TTC549 (cell line): Measurements from ENCODE around the gene NCF1.
"Not testable (repeated sequence)": the region's sequence is repeated elsewhere in the genome, so short reads cannot be mapped to it uniquely, and the experiment has no call there.

Experiments
- FAIRE-seq: peaks from 2 replicates; lab custom pipeline; 2012; peaks lifted over from hg19 to GRCh38; lab: Jason Lieb, UNC

Gene NCF1

DNA sequence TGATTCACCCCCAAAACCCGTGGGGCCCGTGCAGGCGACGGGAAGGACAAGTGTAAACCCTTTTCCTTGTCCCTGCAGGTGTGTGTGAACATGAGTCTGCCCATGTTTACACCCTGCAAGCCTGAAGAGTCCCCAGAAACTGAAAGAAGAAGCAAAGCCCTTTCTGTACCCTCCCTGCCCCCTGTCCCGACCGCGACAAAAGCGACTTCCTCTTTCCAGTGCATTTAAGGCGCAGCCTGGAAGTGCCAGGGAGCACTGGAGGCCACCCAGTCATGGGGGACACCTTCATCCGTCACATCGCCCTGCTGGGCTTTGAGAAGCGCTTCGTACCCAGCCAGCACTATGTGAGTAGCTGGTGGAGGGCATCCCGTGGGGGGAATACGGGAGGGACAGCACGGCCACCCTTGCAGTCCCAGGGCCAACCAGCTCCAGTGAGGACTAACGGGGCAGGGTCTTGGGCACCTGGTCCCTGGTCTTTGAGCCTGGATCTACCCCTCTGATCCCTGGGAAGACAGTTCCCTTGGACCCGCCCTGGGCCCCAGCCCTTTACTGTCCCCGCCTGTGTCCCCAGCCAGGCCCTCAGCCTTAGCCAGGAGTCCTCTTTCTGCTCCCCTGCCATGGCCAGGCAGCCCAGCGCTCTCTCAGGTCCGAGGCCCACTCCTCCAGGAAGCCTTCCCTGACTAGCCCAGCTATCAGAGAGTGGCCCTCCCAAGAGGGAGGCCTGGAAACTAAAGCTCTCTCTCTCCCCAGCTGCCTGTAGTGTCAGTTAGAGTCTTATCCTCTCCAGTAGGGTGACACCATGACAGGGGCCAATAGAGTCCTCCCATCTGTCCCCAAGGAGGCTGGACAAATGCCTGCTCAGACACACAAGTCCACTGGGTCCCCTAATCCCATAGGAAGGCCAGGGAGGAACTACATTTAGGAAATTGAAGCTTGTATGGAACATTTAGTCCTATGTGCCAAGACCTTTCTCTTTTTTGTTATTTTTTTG lies at the start of gene NCF1:
TSS of gene NCF1 (plus strand) at position 252 of the 991 bp plus-strand sequence. CDS start at position 273, 21 bp downstream.
- FAIRE-seq: not testable (repeated sequence)

DNA sequence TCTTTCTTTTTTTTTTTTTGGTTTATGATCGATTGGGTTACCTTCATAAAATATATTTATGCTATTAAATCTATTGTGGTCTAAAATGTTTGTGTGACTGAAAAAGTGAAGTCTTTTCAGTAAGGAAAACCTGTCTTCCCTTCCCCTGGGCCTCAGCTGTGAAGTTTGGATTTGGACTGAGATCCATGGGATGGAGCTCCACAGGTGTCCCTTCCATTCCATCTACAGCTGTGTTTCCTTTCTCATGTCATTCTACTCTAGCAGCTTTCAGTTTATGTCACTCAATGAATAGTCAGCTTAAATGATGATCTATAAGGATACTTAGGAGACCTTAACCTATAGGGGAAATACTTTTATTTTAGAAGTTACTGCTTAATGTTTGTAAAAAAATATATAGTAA lies 48.0 kb upstream of the NCF1 start:
- FAIRE-seq: no peak

DNA sequence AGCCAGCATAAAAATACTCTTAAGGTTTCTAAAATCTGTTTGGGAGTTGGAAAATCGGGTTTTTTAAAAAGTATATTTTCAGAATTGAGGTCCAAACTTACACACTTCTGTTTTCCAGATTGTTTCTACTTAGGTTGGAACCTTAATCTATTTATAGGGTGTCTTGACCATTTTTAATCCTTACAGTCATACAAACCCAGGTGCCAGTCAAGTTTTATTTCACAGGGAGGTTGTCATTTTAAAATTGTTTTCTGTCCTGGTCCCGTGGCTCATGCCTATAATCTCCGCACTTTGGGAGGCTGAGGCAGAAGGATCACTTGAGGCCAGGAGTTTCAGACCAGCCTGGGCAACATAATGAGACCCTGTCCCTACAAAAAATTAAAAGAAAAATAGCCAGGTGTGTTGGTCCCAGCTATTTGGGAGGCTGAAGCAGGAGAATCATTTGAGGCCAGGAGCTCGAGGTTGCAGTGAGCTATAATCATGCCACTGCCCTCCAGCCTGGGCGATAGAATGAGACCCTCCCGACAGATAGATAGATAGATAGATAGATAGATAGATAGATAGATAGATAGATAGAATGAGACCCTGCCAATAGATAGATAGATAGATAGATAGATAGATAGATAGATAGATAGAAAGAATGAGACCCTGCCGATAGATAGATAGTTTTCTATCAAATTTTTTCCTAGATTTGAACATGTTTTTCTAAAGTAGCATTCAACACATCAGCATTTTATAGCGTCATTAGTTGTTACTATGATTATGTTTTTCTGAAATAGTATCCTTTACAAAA lies 47.3 kb upstream of the NCF1 start:
- FAIRE-seq: no peak

DNA sequence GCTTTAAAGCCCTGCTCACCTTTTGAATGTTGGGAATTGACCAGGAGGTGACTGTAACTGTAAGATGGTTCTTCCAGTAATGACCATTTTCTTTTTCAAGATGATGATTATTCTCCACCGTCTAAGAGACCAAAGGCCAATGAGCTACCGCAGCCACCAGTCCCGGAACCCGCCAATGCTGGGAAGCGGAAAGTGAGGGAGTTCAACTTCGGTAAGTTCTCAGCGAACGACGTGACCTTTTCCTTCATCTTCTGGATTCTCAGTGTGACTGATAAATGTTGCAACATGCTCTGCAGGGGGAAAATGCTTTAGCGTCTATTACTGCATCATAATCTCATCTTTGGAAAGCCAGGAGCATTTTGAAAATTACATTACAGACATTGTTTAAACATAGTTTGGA lies 45.1 kb upstream of the NCF1 start:
- FAIRE-seq: not testable (repeated sequence)

DNA sequence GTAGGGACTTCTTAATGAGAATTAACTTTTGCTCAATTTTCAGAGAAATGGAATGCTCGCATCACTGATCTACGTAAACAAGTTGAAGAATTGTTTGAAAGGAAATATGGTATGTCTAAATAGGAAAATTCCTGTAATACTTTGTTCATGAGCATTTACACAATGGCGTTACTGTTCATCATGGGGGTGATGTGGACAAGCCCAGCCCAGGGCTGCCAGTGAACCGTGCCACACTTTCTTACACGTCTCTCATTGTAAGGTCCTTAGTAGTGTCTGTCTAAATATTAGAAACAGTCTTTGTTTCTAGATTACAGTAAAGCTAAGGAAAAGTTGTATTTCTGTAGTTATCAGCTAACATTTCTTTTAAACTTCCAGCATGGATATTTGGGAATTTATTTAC lies 43.6 kb upstream of the NCF1 start:
- not testable (repeated sequence) for FAIRE-seq

DNA sequence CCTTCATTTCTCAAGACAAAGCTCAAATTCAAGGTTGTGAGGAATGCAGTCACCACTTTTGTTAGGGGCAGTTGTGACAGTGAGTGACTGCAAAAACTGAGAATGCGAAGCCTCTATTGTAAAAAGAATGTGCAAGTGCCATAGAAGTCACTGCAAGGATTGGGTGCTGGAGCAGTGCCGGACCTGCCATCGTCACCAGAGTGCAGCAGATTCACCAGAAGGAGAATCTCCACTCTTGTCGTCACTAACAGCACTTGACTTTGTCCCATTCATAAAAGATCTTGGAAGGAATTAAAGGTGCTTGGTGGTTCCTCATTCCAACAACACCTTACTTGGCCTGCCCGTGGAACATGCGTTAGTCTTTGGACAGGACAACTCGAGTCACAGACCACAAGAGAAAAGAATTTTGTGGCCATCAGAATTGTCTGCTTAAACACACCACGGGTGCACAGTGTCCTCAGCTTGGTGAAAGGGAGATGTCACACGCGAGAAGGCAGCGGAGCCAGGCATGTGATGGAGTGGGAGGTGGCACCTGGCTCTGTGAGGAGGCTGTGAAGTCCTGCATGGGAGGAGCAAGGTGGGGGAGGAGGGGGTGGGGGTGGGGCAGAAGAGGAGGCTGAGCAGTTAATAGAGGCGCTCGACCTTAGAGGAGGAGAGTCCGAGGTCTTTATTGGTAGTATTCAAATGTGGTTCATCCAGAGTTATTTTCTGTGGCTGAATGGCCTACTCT lies 33.7 kb upstream of the NCF1 start:
- FAIRE-seq: not testable (repeated sequence)

DNA sequence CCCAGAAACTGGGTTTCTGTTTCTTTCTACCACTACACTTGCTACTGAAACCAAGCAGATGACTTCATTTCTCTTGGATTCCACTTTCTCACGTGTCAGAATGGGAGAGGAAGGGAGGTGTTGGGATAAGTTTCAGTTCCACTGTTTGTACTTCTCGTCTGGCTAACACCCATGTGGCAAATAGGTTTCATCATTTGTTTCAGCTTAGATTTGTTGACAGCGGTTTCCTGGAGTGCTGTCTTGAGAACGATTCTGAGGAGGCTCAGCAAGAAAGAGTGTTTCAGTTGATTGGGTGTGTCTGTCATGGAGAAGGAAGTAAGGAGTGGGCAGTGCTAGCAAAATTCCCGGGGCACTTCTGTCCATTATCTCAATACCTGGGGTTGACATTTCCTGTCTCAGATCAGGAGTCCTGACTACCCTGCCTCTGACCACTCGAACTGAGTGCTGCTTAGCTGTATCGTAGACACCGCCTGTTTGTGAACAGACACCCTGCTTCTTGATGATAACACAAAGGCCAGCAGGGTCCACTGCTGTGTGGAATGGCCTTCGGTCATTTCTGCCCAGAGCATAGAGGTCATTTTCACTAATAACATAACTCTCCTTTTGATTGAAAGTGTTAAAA lies 29.8 kb upstream of the NCF1 start:
- FAIRE-seq: not testable (repeated sequence)

DNA sequence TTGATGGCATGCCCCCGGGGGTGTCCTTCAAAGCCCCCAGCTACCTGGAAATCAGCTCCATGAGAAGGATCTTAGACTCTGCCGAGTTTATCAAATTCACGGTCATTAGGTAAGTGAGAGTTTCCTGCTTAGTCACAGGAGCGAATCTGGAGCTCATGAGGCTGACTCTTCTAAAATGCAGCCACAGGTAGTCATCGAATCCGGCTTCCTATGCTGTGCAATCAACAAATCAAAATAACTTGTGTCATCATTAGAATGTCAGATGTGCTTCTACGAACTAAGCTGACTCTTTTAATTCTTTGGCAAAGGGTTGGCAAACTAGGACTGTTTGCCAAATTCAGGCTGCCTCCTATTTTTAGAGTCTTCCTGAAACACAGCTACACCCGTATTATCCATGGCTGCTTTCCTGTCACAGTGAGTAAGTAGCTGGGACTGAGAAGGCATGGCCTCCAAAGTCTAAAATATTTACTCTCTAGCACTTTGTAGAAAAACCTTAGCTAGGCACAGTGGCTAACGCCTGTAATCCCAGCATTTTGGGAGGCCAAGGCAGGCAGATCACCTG lies 19.8 kb upstream of the NCF1 start:
- FAIRE-seq: not testable (repeated sequence)

DNA sequence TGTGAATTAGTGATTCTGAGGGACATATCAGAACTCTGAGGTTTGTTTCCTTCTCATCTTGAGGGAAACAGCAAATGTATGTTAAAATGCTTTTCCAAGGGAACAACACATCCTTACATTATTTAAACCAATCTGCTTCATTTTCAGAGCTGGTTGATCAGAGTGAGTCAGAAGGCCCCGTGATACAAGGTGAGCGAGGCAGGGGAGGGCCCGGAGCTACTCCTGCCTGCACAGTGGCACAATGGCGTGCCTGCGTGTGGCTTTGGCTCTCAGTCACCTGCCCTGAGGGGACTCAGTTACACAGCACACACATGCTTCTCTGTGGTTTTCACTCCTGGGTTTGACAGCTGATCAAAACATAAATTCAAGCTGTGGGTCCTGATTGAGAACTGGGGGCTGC lies 17.1 kb upstream of the NCF1 start:
- not testable (repeated sequence) for FAIRE-seq

DNA sequence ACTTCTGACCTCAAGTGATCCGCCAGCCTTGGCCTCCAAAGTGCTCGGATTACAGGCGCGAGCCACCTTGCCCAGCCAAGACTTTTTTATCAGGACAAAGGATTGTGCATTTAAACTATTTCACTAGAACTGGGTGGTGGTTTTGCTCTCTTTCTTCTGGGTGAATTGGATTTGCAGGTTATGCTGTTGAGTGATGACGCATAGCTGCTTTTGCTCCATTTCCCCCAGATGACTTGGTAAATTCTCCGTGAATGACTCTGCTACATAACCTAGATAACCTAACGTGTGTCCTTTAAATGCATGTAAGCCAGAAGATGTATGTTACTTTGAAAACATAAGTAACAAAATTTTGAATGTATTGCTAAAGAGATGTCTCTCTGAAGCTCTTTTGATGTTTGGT lies 15.5 kb upstream of the NCF1 start:
- not testable (repeated sequence) for FAIRE-seq

DNA sequence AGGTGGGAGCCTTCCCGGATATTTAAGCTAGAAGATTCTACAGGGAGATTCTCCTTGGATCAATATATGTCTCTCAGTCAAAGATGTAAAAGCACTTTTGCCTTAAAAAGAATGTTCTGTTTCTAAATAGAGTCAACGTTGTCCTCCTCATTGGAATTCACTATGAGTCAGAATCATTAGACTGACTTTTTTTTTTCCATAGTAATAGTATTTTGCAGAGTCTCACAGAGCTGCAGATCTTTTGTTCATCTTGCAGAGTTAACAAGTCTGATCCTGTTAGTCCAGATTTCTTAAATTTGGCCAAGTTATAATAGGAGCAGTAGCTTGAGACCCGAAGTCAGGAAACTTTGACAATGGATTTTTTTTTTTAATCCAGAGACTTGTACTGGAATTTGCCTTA lies 14.8 kb upstream of the NCF1 start:
- FAIRE-seq: not testable (repeated sequence)

DNA sequence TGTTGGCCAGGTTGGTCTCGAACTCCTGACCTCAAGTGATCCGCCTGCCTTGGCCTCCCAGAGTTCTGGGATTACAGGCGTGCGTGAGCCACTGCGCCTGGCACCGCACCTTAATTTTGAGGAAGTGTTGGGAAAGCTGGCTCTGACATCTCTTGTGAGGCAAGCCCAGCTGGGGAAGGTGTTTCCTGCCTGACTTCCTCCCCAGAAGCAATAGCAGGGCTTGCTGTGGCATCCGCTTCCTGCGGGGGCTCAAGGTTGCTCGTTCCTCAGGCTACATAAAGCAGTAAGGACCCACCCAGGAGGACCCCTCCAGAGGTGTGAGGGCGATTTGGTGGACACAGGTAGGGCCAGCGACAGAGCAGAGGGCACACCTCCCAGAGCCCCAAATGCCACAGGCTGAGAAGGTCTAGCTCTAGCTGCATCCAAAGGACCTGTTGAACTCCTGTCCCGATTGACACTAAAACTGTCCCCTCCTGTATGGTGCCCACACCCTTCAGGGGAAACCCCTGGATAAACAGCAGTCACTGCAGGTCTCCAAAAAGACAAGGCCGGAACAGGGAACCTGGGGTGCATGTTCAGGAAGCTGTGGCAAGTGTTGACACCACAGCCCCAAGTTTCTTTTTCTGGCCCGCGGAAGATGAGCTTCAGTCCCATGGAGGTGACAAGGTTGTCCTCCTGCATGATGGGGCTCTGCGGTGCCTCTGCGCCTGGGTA lies 8.4 kb upstream of the NCF1 start:
- not testable (repeated sequence) for FAIRE-seq

DNA sequence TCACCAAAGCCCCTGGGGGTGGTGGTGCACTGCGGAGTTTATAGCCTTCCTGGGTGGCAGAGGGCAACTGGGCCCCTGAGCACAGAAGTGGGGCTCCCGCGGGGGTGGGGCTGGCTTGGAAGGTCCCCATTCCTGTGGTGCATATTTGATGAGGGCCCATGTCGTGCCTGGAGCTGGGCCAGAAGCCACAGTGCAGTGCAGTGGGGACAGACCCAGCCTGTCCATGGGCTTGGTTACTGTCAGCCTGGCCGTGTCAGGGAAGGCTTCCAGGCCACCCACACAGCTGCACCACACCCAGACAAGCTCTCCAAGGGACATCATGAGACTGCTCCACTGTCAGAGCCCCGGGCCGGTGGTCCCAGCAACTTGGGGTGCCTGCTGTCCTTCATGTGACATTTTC lies 7.3 kb upstream of the NCF1 start:
- not testable (repeated sequence) for FAIRE-seq

DNA sequence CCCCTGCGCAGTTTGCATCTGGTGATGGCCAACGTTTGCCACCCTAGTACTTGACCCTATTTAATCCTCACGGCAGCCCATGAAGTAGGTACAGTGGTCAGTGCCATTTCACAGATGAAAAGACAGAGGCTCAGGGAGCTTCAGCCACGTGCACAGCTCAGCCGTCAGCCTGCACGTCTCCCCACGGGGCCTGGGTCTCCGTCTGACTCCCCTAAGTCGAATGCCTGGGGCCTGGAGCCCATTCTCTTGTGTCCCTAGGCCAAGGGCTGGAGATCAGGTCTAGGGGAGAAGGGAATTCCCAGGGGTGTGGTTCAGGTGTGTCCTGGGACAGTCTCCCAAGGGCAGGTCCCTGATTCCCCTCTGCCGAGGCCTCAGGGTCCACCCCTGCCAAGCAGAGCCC lies 6.8 kb upstream of the NCF1 start:
- FAIRE-seq: not testable (repeated sequence)

DNA sequence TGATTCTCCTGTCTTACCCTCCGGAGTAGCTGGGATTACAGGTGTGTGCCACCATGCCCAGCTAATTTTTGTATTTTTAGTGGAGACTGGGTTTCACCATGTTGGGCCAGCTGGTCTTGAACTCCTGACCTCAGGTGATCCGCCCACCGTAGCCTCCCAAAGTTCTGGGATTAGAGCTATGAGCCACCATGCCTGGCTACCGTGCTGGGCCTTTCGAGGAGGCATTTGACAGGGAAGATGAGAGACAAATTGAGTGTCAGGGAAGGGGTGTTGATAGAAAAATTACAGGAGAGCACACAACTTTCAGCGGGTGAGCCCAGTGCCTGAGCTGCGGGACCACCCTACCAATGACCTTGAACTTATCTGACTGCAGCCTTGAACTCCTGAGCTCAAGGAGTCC lies 3.7 kb upstream of the NCF1 start:
- FAIRE-seq: not testable (repeated sequence)

DNA sequence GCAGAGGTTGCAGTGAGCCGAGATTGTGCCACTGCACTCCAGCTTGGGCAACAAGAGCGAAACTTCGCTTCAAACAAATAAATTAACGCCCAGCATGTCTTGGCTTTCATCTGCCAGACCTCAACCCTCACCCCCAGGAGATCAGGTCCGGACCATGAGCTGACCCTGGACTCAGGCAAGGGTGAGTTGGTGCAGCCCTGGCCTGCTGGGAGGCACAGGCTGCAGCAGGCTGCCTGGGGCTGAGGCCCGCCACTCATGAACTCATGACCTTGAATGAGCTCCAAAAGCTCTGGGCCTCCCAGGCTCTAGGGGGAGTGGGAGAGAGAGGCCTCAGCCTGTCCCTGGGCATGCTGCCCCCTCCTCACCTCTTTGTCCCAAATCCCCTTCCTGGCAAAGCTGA lies 1.7 kb upstream of the NCF1 start:
- FAIRE-seq: not testable (repeated sequence)

DNA sequence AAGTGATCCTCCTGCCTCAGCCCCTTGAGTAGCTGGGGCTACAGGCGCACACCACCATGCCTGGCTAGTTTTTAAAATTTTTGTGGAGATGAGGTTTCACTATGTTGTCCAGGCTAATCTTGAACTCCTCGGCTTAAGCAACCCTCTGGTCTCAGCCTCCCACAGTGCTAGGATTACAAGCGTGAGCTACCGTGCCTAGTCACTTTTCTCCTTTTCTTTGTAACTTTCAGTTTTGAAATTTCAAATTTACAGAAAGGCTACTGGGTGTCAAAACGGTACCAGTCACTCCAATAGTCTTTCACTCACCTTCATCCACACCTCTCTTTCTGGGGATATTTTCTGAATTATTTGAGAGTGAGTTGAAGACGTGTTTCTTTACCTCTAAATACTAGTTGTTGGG lies 1.3 kb downstream of the NCF1 start:
- FAIRE-seq: not testable (repeated sequence)

DNA sequence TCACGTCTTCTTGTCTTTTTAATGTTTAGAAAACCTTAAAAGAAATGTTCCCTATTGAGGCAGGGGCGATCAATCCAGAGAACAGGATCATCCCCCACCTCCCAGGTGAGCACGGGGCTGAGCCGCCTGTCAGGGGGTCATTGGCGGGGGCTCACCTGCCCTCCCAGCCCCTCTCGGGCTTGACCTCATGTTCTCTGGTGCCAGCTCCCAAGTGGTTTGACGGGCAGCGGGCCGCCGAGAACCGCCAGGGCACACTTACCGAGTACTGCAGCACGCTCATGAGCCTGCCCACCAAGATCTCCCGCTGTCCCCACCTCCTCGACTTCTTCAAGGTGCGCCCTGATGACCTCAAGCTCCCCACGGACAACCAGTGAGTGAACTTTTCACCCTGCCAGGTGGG lies 5.2 kb downstream of the NCF1 start:
- not testable (repeated sequence) for FAIRE-seq

DNA sequence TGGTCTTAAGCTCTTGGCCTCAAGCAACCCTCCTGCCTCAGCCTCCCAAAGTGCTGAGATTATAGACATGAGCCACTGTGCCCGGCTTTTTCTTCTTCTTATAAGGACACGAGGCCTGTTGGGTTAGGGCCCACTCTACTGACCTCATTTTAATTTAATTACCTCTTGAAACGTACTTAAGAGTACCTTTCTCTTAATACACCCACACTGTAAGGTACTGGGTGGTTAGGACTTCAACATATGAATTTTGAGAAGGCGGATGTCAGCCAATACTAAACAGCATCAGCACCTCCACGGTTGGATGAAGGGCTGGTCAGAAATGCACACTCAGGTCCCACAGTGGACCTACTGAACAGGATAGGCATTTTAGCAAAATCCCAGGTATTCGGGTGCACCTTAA lies 7.9 kb downstream of the NCF1 start:
- FAIRE-seq: not testable (repeated sequence)

DNA sequence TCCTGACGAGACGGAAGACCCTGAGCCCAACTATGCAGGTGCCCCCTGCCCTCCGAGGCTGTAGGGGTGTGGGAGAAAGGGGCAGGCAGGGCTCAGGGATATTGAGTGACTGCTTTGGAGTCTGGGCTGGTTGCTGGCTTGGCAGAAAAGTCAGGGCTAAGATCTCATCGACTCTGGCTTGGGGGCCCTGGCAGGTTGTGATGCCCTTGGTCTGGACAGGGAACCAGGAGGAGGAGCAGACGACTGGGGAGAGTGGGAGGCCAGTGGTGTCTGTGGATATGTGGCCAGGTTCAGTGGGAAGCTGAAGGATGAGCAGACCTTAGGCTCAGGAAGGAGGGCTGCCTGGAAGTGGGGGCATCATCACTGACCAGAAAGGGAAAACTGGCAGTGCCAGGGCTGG lies 9.8 kb downstream of the NCF1 start:
- FAIRE-seq: not testable (repeated sequence)
